HG03280 (cell line): Measurements from ENCODE around the gene GPR152.
"Not testable (repeated sequence)": the region's sequence is repeated elsewhere in the genome, so short reads cannot be mapped to it uniquely, and the experiment has no call there.

Source experiments
- ATAC-seq: cut with Tn5 transposase; IDR thresholded peaks from one replicate; pipeline ENCODE4 v1.9.1; 2021; ENCODE audit warnings: mild to moderate bottlenecking, moderate library complexity; ENCODE audit not compliant: unreplicated experiment

GPR152 gene

DNA sequence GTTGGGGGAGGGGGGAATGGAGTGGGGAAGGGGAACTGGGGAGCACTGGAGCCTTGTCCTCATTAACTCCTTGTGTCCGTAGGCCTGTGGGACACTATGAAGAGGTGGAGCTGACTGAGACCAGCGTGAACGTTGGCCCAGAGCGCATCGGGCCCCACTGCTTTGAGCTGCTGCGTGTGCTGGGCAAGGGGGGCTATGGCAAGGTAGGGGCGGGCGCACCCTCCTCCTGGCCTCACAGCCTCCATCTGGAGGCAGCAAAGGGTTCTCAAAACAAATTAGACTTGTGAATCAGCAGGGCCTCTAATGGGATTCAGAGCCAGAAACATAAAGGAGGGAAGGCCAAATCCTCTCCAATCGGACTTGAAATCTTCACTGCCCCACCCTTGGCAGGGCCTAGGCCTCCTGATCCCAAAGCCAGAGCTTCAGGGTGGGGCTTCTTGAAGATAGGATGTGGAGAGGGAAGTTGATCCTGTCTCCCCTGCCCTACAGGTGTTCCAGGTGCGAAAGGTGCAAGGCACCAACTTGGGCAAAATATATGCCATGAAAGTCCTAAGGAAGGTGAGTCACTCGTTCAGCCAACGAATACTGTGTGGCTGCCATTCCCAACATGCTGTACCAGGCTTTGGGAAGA, 23.4 kb downstream of the GPR152 start:
- ATAC-seq, result no peak

DNA sequence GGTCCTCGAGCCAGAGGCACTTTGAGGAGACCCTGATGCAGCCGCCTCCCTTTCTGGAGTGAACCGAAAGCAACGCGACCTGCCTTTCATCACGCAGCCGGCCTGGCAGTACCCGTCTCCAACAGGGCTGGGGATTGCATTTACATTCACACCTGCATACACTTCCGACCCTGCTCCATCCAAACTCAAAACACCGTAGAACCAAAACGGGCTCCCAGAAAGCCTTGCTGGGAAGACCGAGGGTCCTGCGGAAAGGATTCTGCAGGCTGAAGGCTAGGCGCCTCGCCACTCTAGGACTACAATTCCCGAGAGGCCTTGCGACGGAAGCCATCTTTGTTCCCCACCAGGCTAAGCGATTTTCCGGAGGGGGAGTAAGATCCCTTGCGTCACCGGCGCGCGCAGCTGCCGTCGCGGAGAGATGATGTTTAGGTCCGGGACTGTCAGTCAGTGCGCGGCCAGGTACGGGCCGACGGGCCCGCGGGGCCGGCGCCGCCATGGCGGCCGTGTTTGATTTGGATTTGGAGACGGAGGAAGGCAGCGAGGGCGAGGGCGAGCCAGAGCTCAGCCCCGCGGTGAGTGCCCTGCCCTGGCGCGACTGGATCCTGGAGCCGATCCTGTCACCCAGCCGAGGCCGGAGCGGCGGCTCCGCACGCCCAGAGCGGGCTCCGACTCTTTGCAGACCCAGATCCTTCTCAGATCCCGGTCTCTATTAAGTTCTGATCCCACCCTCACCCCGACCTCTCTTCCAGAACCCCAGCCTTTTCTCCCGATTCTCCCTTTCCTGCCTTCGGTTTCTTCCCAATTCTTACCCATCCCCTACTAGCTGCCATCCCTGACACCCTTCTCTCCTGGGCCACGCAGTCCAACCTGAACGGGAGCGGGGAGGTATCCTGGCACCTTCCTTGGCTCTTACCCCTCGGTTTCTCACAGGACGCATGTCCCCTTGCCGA, 24.2 kb downstream of the GPR152 start, which contains the start of gene RPS6KB2:
TSS of gene RPS6KB2 (plus strand) at position 443 of the 950 bp plus-strand sequence. CDS start at position 495, 52 bp downstream.
- ATAC-seq, result peak; percentile 88

DNA sequence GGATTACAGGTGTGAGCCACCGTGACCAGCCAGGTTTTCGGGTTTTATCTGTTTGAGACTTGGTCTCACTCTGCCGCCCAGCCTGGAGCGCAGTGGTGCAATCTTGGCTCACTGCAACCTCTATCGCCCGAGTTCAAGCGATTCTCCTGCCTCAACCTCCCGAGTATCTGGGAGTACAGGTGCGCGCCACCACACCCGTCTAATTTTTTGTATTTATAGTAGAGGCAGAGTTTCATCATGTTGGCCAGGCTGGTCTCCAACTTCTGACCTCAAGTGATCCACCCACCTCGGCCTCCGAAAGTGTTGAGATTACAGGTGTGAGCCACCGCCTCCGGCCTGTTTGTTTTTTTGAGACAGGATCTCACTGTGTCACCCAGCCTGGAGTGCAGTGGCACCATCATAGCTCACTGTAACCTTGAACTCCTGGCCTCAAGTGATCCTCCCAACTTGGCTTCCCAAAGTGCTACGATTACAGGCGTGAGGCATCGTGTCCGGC, 25.1 kb downstream of the GPR152 start:
- ATAC-seq, result not testable (repeated sequence)

DNA sequence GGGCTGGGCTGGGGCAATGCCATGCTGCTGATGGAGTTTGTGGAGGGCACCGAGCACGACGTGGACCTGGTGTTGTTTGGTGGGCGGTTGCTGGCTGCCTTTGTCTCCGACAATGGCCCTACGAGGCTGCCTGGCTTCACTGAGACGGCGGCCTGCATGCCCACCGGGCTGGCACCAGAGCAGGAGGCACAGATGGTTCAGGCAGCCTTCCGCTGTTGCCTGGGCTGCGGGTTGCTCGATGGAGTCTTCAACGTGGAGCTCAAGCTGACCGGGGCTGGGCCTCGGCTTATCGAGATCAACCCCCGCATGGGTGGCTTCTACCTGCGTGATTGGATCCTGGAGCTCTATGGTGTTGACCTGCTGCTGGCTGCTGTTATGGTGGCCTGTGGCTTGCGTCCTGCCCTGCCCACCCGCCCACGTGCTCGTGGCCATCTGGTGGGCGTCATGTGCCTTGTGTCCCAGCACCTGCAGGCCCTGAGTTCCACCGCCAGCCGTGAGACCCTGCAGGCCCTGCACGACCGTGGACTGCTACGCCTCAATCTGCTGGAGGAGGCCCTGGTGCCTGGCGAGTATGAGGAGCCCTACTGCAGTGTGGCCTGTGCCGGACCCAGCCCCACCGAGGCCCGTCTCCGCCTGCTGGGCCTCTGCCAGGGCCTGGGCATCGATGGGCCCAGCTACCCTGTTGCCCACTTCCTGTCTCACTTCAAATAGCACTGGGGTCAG, 28.5 kb downstream of the GPR152 start:
- no peak for ATAC-seq

DNA sequence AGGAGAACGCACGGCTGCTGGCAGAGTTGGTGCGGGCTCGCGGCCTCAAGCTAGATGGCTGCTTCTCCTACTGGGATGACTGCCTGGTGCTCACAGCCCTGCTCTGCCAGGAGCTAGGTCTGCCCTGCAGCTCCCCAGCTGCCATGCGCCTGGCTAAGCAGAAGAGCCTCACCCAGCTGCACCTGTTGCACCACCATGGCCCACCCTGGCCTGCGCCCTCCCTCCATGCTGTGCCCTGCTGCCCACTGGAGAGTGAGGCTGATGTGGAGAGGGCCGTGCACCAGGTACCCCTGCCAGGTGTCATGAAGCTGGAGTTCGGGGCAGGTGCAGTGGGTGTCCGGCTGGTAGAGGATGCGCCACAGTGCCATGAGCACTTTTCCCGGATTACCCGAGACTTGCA, 29.1 kb downstream of the GPR152 start:
- no peak for ATAC-seq

DNA sequence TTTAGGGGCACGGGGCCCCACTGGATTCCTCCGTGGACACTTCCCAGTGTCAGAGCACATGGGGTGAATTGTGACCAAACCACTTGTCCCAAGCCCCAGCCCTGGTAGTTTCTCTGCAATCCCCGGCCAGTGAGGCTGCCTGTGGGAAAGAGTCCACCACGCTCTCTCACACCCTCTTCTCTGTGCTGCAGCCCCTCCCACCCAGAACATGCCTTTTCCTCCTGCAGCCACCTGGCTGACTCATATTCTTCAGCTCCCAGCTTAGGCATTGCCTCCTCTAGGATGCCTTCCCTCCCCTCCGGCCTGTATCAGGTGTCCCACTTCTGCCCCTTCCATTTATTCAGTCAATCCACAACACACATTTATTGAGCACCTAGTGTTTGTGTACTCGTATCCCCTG, 29.6 kb downstream of the GPR152 start:
- no peak for ATAC-seq

DNA sequence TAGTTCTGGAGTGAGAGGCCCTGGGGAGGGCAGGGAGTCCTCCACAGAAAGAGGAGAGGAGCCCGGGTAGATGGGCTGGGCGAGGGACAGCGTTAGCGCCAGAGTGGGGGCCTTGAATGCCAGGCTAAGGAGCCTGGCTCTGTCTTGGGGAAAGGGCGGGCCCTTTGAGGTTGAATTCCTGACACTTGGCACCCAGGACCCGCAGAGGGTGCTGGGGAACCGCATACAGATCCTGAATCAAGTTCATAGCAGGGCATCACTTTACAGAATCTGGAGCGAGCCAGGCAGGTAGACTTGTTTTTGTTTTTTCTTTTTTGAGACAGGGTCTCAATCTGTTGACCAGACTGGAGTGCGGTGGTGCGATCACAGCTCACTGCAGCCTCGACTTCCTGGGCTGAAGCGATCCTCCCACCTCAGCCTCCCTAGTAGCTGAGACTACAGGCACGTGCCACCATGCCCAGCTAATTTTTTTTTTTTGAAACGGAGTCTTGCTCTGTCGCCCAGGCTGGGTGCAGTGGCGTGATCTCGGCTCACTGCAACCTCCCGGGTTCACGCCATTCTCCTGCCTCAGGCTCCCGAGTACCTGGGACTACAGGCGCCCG, 31.0 kb downstream of the GPR152 start:
- no peak for ATAC-seq

DNA sequence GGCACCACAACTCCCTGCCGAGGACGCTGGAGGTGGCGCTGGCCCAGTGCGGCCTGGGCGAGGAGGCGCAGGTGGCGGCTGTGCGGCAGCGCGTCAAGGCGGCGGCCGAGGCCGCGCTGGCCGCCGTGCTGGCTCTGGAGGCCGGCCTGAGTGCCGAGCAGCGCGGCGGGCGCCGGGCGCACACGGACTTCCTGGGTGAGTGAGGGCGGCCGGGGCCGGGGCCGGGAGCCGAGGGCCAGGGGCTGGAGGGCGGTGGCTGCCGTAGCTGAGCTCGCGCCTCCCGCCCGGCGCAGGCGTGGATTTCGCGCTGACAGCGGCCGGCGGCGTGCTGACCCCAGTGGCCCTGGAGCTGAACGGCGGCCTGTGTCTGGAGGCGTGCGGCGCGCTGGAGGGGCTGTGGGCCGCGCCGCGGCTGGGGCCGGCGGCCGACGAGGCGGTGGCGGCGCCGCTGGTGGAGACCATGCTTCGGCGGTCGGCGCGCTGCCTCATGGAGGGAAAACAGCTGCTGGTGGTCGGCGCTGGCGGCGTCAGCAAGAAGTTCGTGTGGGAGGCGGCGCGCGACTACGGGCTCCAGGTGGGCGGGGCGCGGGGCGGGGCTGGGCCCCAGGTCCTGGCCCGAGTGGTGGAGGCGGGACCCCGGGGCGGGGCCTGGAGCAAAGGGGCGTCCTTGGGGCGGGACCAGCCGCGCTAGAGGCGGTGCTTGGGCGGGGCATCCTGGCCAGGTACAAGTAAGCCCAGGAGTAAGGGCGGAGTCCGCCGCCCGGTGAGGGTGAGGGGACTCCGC, 31.7 kb downstream of the GPR152 start:
- peak; percentile 93 for ATAC-seq

DNA sequence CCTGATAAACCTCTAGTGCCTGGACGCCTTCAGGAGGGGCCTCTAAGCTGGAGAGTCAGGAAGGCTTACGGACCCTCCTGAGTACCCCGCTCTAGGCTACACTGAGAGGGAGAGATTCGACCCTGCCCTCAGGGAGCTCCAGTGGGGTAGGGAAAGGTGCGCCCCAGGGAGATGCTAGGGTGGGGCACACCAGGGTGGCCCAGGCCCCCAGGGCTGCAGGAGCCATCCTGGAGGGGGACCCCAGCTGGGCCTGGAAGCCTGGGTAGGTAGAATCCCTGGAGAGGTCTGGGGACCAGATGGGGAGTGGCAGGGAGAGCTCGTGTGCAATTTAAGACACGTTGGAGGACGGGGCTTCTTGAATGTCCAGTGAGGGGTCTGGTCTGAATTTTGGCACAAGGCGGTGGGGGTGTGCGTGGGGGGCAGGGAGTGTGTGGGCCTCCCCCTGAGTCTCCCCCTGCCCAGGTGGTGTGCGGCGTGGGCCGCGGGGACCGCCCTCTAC, 32.3 kb downstream of the GPR152 start:
- ATAC-seq, result no peak

DNA sequence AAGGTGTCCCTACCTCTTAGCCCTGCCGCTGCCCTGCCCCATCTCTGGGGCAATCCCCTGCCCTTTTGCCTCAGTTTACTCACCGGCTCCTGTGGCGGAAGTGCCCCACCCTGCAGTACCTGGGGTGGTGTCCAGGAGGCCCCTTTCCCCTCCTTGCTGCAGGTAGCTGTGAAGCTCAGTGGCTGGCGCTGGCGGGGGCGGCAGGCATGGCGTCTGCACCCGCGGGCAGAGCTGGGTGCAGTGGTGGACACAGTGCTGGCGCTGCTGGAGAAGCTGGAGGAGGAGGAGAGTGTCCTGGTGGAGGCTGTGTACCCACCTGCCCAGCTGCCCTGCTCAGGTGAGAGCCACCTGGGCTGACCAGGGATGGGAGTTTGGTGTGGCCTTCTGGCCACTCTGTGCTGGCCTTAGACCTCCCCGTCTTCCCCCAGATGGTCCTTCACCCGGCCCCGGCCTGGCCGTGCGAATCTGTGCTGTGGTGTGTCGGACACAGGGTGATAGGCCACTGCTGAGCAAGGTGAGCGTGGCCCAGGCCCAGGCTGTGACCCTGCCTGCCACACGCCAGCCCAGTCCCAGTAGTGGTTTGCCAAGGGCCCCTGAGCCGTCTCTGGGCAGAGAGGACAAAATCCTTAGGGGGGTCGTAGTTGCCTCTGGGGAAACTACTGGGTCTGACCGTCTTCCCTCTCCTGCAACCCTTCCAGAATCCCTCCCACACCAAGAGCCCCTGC, 33.0 kb downstream of the GPR152 start:
- no peak for ATAC-seq

DNA sequence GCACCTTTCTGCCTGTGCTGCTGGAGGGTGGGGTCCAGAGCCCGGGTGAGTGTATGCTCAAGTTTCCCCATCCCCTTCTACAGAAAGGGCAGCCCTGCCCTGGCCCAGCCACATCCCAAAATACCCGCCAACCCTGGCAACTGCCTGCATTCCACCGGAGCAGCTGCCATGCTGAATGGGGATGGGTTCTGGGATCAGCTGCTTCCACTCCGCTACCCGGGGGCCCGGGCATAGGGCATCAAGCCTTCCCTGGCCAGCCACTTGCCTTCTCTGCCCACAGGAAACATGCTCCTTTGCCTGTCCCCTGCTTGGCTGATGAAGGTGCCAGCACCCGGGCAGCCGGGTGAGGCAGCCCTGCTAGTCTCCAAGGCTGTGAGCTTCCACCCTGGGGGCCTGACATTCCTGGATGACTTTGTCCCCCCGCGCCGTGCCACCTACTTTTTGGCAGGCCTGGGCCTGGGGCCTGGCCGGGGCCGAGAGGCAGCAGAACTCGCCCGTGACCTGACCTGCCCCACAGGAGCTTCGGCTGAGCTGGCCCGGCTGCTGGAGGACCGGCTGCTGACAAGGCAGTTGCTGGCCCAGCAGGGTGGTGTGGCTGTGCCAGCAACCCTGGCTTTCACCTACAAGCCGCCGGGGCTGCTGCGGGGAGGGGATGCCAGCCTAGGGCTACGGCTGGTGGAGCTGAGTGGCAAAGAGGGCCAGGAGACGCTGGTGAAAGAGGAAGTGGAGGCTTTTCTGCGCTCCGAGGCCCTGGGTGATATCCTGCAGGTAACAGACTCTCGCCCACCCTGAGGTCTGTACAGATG, 33.9 kb downstream of the GPR152 start:
- no peak for ATAC-seq

DNA sequence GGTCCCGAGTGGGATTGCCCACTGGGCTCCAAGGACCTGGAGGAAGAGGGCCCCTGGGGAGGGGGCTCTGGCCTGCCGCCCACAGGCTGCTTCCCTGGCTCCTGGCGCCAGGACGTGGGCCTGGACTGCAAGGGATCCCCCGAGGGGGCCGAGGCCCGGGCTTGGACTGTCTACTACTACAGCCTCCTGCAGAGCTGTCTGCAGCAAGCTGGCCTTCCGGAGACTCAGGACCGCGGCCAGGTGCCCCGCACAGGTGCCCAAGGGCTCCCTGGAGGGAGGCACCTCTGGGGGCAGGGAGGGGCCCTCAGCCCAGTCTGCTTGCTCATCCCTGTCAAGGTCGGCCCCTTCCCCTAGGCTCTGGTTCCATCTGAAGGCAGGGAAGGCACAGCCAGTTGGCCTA, 35.1 kb downstream of the GPR152 start:
- ATAC-seq, result no peak

DNA sequence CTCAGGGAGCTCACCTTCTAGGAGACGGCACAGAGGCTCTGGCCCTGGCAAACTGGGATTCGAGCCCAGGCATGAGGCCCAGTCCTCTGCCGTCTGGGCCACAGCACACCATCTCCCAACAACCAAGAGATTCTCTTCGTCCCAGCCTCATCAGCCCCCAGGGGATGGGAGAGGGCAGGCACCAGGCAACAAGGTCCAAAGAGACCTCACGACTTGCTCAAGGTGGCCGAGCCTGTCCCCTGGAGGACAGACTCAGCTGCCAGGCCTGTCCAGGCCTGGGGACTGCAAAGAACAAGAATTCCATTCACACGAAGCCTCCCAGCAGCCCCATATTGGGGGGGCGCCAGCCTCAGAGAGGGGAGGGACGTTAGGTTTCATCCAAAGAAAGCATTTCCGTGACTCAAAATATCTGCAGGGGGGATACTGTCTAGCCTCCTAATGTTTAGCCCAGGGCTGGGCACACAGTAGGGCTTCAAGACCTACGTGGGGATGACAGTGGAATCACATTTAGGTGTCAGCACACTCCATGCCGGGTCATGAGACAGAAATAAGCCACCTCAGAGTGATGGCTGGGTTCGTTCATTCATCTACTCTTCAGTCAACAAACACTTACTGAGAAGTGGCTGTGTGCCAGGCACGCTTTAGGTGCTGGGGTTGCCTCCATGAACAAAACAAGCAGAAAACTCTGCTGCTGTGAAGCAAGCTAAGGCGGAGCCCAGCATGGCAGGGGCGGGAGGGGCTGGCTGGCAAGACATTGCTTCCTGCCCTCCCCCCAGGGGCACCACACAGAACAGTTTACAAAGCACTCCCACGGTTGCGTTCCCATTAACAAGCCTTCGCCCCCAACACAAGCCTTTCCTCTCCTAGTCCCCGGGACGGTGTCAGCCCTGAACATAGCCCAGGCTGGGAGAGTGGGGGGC, 35.9 kb downstream of the GPR152 start:
- no peak for ATAC-seq

DNA sequence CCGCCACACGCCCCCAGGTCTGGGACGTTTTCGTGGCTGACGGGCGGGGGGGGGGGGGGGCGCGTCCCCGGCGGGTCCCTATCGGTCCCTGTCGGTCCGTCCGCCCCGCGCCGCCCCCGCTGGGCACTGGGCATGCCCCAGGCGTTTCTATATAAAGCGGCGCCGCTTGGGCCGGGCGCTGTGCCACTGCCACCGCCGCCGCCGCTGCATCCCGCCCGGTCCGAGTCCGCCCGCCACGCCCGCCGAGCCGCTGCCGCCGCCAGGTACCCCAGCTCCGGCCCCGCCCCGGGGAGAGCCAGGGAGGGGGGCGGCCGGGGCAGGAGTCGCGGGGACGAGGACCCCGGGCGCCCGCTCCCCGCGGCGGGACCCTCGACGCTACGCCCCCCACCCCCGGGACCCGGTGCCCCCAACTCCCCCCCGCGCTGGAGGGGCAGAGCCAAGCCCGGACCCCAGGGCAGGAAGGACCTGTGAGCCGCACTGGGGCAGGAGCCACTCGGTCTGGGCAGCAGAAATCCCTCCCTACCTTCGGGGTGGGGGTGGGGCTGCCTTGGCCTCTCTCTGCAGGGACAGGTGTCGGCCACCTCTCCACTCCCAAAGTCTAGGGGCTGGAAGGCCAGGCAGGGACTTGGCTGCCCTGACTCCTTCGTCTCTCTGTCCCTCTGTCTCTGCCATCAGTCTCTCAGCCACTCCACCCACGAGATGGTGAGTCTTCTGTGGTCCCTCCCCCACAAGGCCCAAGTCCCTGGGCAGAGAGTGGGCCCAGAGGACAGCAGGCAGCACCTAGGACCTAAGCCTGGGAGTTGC, 36.8 kb downstream of the GPR152 start, which contains the start of gene CARNS1:
TSS of gene CARNS1 (plus strand) at position 178 of the 804 bp plus-strand sequence. CDS start at position 700, 522 bp downstream.
- no peak for ATAC-seq

DNA sequence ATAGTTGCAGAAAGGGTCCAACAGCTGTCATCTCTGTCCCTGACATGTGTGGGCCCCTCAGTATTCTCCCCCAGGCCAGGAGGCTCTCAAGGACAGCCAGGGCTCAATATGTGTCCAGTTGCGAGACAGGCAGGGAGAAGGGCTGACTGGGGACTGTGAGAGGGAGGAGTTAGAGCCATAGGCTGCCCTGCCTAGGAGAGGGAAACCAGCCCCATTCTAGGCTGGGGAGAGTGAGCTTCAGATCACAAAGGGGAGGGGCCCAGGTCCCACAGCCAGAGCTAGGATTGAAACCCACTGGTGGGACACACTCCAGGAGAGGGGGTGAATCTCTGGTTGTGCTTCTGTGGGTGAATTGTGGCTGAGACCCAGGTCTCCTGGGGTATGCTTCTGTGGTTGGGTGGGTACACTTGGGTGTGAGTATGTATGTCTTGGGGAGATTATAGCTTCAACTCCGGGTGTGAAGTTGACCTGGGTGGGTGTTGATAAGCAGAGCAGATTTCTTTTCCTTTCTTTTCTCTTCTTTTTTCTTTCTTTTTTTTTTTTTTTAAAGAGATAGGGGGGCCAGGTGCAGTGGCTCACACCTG, 39.2 kb downstream of the GPR152 start:
- no peak for ATAC-seq
